Measurements from ENCODE around the gene ATP2C1. TPM values are rescaled to one million over a fixed set of nuclear protein-coding genes. Genes with fewer than 3 reads are reported as not detected.
"Not testable (repeated sequence)": the region's sequence is repeated elsewhere in the genome, so short reads cannot be mapped to it uniquely, and the experiment has no call there.

Gene ATP2C1
- total RNA-seq, 1 experiment from 2014 or later = 31.0 TPM

- Histone ChIP-seq H3K4me3 (no peak overlapping the region), H3K36me3 (no peaks in the 10 kb centered on the region), H3K9me3 (no peaks in the 10 kb centered on the region), H3K27me3 (no peaks in the 10 kb centered on the region)
- no peak for DNase-seq
Observed at GRCh38 chr3:131036986-131037385, 143.1 kb downstream of the ATP2C1 start.

- H3K27me3 ChIP-seq = no peaks in the 10 kb centered on the region
- DNase-seq = peak; percentile 4
- no peak overlapping the region for H3K4me3 ChIP-seq
- H3K36me3 ChIP-seq = no peaks in the 10 kb centered on the region
- H3K9me3 ChIP-seq = 0 out of 2 replicates have a peak, but pooled peaks cover under 1% of the 10 kb centered on the region
Observed at GRCh38 chr3:131038326-131038725, 144.4 kb downstream of the ATP2C1 start.

- not testable (repeated sequence) for DNase-seq, H3K27me3 ChIP-seq, H3K36me3 ChIP-seq, H3K9me3 ChIP-seq, H3K4me3 ChIP-seq
Observed at GRCh38 chr3:131042271-131042985, 148.5 kb downstream of the ATP2C1 start.

- no peak for DNase-seq
- Histone ChIP-seq H3K27me3 (no peaks in the 10 kb centered on the region), H3K4me3 (no peak overlapping the region), H3K9me3 (peaks cover 6% of the 10 kb centered on the region), H3K36me3 (no peaks in the 10 kb centered on the region)
Observed at GRCh38 chr3:131047582-131047981, 153.7 kb downstream of the ATP2C1 start.

GRCh38 chr3:131048030-131048429, 154.1 kb downstream of the ATP2C1 start:
- DNase-seq = no peak
- no peaks in the 10 kb centered on the region for H3K27me3 ChIP-seq
- H3K9me3 ChIP-seq = peaks cover 6% of the 10 kb centered on the region
- H3K36me3 ChIP-seq = no peaks in the 10 kb centered on the region
- H3K4me3 ChIP-seq = no peak overlapping the region

- H3K36me3 ChIP-seq = no peaks in the 10 kb centered on the region
- no peak overlapping the region for H3K4me3 ChIP-seq
- DNase-seq = no peak
- H3K27me3 ChIP-seq = no peaks in the 10 kb centered on the region
- no peaks in the 10 kb centered on the region; the same call in 1 of the 2 replicates for H3K9me3 ChIP-seq
Observed at GRCh38 chr3:131050001-131050400, 156.1 kb downstream of the ATP2C1 start.

GRCh38 chr3:131053043-131053859, 159.4 kb downstream of the ATP2C1 start:
- Histone ChIP-seq H3K4me3 (no peak overlapping the region), H3K9me3 (no peaks in the 10 kb centered on the region), H3K36me3 (no peaks in the 10 kb centered on the region), H3K27me3 (no peaks in the 10 kb centered on the region)
- no peak for DNase-seq

Other genes starting within 250 kb of the ATP2C1 start
- gene PIK3R4, start 147.3 kb upstream of the ATP2C1 start, total RNA-seq (2014; rRNA removed; shearing (Covaris generic); ENCODE audit: low replicate concordance) = 7.3 and 18.3 TPM in 2 replicates
- 6.6 and 7.2 TPM in 2 replicates for gene ASTE1, start 132.7 kb downstream of the ATP2C1 start, total RNA-seq (2014; rRNA removed; shearing (Covaris generic); ENCODE audit: low replicate concordance)
- gene NEK11, start 132.8 kb downstream of the ATP2C1 start, total RNA-seq (2014; rRNA removed; shearing (Covaris generic); ENCODE audit: low replicate concordance) = 10.1 and 10.5 TPM in 2 replicates